GM10248 (cell line): Measurements from ENCODE around the gene FGF16.

Experiments
- CTCF ChIA-PET: fragments of 300-600 bp; sonication (Branson Sonifier 250); formaldehyde crosslinking; extraction: SDS; loops from one replicate; lab custom pipeline; 2021; ENCODE audit warnings: antibody characterized with exemption; lab: Yijun Ruan, JAX
- POLR2A ChIA-PET: fragments of 350-650 bp; sonication (Branson Sonifier 250); formaldehyde crosslinking; extraction: SDS; loops from one replicate; lab custom pipeline; 2020; ENCODE audit warnings: antibody characterized with exemption; lab: Yijun Ruan, JAX
- DNase-seq: peaks from one replicate; pipeline ENCODE4 v3.0.0; 2012; ENCODE audit errors: extremely low spot score
- TF ChIP-seq, protein P1 (sequence below): IDR thresholded peaks from 2 replicates; pipeline ENCODE4 v1.5.1; 2012; ENCODE audit warnings: mild to moderate bottlenecking, low read depth; ENCODE audit errors: extremely low read depth, missing control alignments, control extremely low read depth

The FGF16 gene

DNA sequence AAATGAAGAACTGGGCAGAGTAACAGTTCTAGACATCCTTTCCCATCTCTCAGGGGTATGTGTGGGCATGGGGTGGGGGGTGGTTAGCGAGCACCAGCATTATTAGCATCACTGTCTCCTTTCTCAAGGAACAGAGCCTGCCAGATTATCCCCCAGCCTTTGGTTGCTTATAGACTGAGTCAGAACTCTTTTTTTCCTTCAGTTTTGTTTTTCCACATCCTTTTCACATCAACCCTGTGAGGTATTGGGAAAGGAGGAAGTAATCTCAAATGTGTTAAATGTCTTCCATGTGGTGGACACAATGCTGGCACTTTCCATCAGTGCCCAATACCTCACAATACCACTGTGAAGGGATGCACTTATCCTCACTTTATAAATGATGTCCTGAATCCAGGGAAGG lies 3.1 kb upstream of the FGF16 start:
- TF ChIP-seq, protein P1, sequence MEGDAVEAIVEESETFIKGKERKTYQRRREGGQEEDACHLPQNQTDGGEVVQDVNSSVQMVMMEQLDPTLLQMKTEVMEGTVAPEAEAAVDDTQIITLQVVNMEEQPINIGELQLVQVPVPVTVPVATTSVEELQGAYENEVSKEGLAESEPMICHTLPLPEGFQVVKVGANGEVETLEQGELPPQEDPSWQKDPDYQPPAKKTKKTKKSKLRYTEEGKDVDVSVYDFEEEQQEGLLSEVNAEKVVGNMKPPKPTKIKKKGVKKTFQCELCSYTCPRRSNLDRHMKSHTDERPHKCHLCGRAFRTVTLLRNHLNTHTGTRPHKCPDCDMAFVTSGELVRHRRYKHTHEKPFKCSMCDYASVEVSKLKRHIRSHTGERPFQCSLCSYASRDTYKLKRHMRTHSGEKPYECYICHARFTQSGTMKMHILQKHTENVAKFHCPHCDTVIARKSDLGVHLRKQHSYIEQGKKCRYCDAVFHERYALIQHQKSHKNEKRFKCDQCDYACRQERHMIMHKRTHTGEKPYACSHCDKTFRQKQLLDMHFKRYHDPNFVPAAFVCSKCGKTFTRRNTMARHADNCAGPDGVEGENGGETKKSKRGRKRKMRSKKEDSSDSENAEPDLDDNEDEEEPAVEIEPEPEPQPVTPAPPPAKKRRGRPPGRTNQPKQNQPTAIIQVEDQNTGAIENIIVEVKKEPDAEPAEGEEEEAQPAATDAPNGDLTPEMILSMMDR = no peak
- ChIA-PET CTCF (no interaction called here), POLR2A (no interaction called here)
- no peak for DNase-seq

DNA sequence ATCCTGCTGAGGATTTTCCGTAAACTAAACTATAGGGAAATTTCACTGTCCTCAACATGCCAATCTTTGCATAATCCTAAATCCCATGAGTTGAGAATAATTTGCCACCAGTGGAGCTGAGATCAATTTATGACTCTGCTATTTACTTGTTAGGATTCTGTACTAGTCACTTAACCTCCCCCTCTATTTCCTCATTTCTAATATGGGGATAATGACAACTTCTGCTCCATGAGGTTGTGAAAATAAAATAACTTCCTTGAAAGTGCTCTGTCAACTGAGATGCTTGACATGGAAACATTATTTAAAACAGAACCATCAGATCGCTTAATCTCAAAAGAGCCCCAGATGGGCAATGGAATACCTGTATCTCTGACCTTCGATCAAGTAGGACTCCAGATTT lies 2.6 kb upstream of the FGF16 start:
- DNase-seq = no peak
- CTCF ChIA-PET = no interaction called here
- POLR2A ChIA-PET = no interaction called here
- TF ChIP-seq, protein P1 = no peak

DNA sequence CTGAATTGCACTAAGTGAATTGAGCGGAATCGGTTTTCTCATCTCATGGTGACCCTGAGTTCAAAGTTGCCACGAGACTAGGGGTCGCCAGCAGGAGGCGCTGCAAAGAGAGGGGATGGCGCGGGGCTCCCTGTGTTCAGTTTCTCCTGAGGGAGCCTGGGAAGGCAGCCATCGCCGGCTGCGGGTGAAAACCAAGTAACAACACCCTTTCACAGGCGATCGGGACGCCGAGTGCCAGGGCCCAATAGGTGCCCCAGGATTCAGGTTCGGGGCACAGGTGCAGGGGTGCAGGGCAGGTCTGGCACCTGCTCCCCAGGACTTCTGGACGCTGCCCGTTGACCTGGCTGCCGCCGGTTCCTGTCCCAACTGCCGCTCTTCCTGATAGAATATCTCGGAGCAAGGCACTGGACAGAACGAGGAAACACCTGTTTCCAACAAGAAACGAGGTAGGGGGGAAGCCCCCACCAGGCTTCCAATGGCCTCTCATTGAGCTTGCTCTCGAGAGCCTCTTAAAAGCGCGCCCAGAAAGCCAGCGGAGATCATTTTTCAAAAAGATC lies 1.1 kb upstream of the FGF16 start:
- ChIA-PET CTCF (no interaction called here), POLR2A (no interaction called here)
- DNase-seq = peak; percentile 18
- TF ChIP-seq, protein P1 = no peak

DNA sequence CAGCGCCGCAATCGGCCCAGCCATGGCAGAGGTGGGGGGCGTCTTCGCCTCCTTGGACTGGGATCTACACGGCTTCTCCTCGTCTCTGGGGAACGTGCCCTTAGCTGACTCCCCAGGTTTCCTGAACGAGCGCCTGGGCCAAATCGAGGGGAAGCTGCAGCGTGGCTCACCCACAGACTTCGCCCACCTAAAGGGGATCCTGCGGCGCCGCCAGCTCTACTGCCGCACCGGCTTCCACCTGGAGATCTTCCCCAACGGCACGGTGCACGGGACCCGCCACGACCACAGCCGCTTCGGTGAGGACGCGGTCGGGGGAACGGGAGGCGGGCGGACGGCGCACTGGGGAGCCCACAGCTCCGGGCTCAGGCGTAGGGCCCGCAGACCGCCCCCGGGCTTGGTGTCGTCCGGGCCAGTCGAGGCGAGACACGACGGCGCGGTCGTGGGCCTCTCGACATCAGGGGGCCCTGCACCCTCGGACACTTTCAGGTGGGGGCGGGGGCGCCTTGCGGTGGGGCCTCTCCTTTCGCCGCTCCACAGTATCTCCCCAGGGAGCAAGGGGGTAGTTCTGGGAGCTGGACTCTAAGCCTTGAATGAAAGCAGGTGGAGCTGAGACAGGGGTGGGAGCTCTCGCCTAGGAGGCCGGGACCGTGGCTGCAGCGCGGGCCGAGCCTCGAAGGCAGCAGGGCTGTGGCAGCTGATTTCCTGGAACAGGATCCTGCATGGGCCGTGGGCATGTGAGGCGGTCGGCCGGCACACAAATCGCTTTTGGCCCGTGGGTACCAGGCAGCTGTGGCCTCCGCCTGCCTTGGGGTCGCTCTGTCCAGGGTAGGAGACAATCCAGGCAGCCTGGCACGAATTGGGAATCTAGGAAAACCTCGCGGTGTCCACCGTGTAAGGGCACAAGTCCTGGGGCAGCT lies 722 bp downstream of the FGF16 start:
- ChIA-PET CTCF (interaction anchor here (0.9 kb wide), 2 partner anchors 8 to 15 kb away, joined by 3 to 4 read pairs; no protein-coding TSS in a partner anchor), POLR2A (no interaction called here)
- DNase-seq = no peak
- TF ChIP-seq, protein P1 = no peak

DNA sequence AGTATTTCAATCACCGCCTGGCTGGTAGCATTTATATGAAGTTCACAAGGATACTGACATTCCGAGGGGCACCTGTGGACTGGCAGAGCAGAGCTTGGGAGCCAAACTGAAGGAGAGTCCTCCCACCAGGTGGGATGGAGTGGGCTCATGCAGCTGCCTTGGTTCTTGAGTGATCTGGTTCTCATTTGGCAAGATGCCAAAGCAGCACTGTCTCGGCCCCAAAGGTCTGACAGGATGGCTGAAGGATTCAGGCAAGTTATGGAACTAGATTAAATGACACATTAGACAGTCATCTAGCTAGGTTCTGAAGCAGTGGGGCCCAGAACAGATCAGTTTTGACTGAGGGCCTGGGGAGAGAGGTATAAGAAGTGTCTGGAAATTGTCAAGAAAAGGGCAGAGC lies 3.2 kb downstream of the FGF16 start:
- TF ChIP-seq, protein P1 = no peak
- CTCF ChIA-PET = no interaction called here
- POLR2A ChIA-PET = no interaction called here
- no peak for DNase-seq

DNA sequence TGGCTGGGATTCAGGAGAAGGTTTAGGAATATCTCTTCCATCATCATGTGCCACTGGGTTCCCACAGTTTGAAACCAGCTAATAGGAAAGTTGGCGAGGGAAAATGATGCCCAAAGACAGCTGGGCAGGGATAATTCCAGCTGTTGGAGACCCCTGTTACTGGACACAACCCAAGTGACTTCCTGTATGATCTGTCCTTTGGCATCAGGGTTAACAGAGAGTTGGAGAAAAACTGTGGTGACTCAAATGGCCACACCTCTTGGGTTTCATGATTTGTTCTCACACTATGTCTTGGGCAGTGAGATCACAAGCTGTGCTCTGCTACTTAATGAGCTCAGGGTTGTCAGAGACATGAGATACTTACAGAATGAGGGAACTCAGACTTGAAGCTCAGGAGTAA lies 3.8 kb downstream of the FGF16 start:
- DNase-seq = no peak
- ChIA-PET CTCF (interaction anchor here (0.7 kb wide), 1 partner anchor 31 kb away, joined by 3 read pairs; no protein-coding TSS in a partner anchor), POLR2A (no interaction called here)
- TF ChIP-seq, protein P1 = no peak
